HepG2 (cell line): ENCODE results near the gene BCAS3. TPM values are rescaled to one million over a fixed set of nuclear protein-coding genes. Genes with fewer than 3 reads are reported as not detected.
A peak's percentile ranks its signal among the peaks of the same experiment; 100 is the strongest.

ENCODE experiments used
- ATAC-seq: fragments of 200-7000 bp; cut with Tn5 transposase; 3 replicates; pipeline ENCODE4 v1.9.1; 2020; ENCODE audit warnings: mild to moderate bottlenecking, moderate library complexity
- BruUV-seq: library from RNA; stranded (reverse); fragments of 400-500 nt; replicated peaks from 2 replicates; lab custom pipeline; 2021; lab: Mats Ljungman, UMichigan
- CTCF ChIA-PET: fragments of 300-600 bp; formaldehyde crosslinking; extraction: SDS; loops from one replicate; lab custom pipeline; 2021; ENCODE audit warnings: low total read pairs, inconsistent platforms, low intra/inter-chr PET ratio; lab: Yijun Ruan, JAX
- POLR2A ChIA-PET: fragments of 350-600 bp; sonication (Branson Sonifier 250); formaldehyde crosslinking; loops from one replicate; lab custom pipeline; 2020; ENCODE audit warnings: antibody characterized with exemption, inconsistent platforms; lab: Yijun Ruan, JAX
- DNase-seq: peaks from one replicate; pipeline ENCODE4 v3.0.0-alpha.2; 2015; ENCODE audit warnings: low spot score
- FAIRE-seq: peaks from 3 replicates; lab custom pipeline; 2011; peaks lifted over from hg19 to GRCh38; lab: Jason Lieb, UNC
- H2AFZ ChIP-seq: one replicate; pipeline ENCODE4 v1.6.1; 2011; ENCODE audit warnings: low read length, inconsistent platforms
- H3K27ac ChIP-seq: fragments of 300-600 bp; 3 replicates; pipeline ENCODE4 v1.8.0; 2011; ENCODE audit warnings: mixed run types, mild to moderate bottlenecking, mixed read lengths, low read length, inconsistent platforms; ENCODE audit not compliant: insufficient read depth; ENCODE audit errors: extremely low read length
- H3K27me3 ChIP-seq, 2 experiments: fragments of 200-600 bp in 1 of 2; 2 replicates in 1 of 2; 3 replicates in 1 of 2; pipeline versions ENCODE4 v1.6.0 to v1.8.0; 2011; ENCODE audit warnings: low read length in 2 of 2, mild to moderate bottlenecking in 2 of 2, moderate library complexity in 2 of 2, inconsistent platforms in 1 of 2; ENCODE audit not compliant: insufficient read depth in 2 of 2, control insufficient read depth in 1 of 2
- H3K36me3 ChIP-seq, 2 experiments: fragments of 200-600 bp in 1 of 2; replicated peaks in 1 of 2; 2 replicates in 1 of 2; 3 replicates in 1 of 2; pipeline versions ENCODE4 v1.5.1 to v1.8.0; 2011; ENCODE audit warnings: low read length in 2 of 2, inconsistent platforms in 1 of 2; ENCODE audit not compliant: insufficient read depth in 2 of 2, control insufficient read depth in 1 of 2
- H3K4me1 ChIP-seq: 2 replicates; pipeline ENCODE4 v1.5.1; 2012; ENCODE audit warnings: low read length, inconsistent platforms; ENCODE audit not compliant: insufficient read depth
- H3K4me2 ChIP-seq: 2 replicates; pipeline ENCODE4 v1.6.0; 2011; ENCODE audit warnings: low read depth, low read length, inconsistent platforms
- H3K4me3 ChIP-seq, 3 experiments: fragments of 200-600 bp in 1 of 3; sonication (generic), shearing (Covaris generic) in 1 of 3; replicated peaks in 1 of 3; 2 replicates each; pipeline ENCODE4 v1.5.1; 2011 to 2016; ENCODE audit warnings: low read length in 3 of 3, inconsistent platforms in 2 of 3, low read depth in 2 of 3, mild to moderate bottlenecking in 2 of 3, control low read depth in 1 of 3, mixed read lengths in 1 of 3; ENCODE audit not compliant: insufficient read depth in 1 of 3
- H3K79me2 ChIP-seq: one replicate; pipeline ENCODE4 v1.6.1; 2011; ENCODE audit warnings: low read length, inconsistent platforms; ENCODE audit not compliant: insufficient read depth
- H3K9ac ChIP-seq: 2 replicates; pipeline ENCODE4 v1.6.0; 2011; ENCODE audit warnings: mild to moderate bottlenecking, low read depth, low read length, inconsistent platforms; ENCODE audit not compliant: insufficient read depth
- H3K9me3 ChIP-seq: 2 replicates; pipeline ENCODE4 v1.5.1; 2012; ENCODE audit warnings: mild to moderate bottlenecking, low read length
- H4K20me1 ChIP-seq: 2 replicates; pipeline ENCODE4 v1.6.0; 2011; ENCODE audit warnings: inconsistent platforms, mild to moderate bottlenecking, low read length, moderate library complexity; ENCODE audit not compliant: insufficient read depth
- ASH2L ChIP-seq: fragments of 300-600, 200-600 bp; sonication (generic); IDR thresholded peaks from 2 replicates; pipeline ENCODE4 v1.7.0; 2017; ENCODE audit warnings: low read depth, mild to moderate bottlenecking, moderate library complexity, mixed read lengths, low read length; ENCODE audit not compliant: insufficient read length
- BCL6 ChIP-seq: IDR thresholded peaks from 2 replicates; pipeline ENCODE4 v1.6.1; 2016; ENCODE audit warnings: missing genetic modification reagents, missing compliant biosample characterization
- CC2D1A ChIP-seq: sonication (generic); formaldehyde crosslinking; IDR thresholded peaks from 2 replicates; pipeline ENCODE4 v1.8.1; 2023; ENCODE audit warnings: mild to moderate bottlenecking, missing genetic modification reagents
- CTCF ChIP-seq: sonication (generic); formaldehyde crosslinking; IDR thresholded peaks from 2 replicates; pipeline ENCODE4 v1.5.0; 2020; ENCODE audit warnings: mild to moderate bottlenecking, missing genetic modification reagents, moderate library complexity
- EEA1 ChIP-seq: sonication (generic); formaldehyde crosslinking; IDR thresholded peaks from 2 replicates; pipeline ENCODE4 v1.5.1; 2020; ENCODE audit warnings: mild to moderate bottlenecking, missing genetic modification reagents, borderline replicate concordance
- FOXK1 ChIP-seq: sonication (generic); formaldehyde crosslinking; IDR thresholded peaks from 2 replicates; pipeline ENCODE4 v1.4.0; 2020; ENCODE audit warnings: low read depth, missing genetic modification reagents, borderline replicate concordance
- GATAD2A ChIP-seq: IDR thresholded peaks from 2 replicates; pipeline ENCODE4 v1.6.1; 2016
- KDM5B ChIP-seq: sonication (generic); formaldehyde crosslinking; IDR thresholded peaks from 2 replicates; pipeline ENCODE4 v1.4.0; 2020; ENCODE audit warnings: missing genetic modification reagents, mild to moderate bottlenecking, borderline replicate concordance
- KLF6 ChIP-seq: IDR thresholded peaks from 2 replicates; pipeline ENCODE4 v1.8.0; 2016; ENCODE audit warnings: missing biosample characterization, missing genetic modification reagents
- LCORL ChIP-seq, 2 experiments: fragments of 450-650 bp in 1 of 2; sonication (generic) in 1 of 2; formaldehyde crosslinking in 1 of 2; IDR thresholded peaks; 2 replicates each; pipeline versions ENCODE4 v1.5.0 to v1.6.1; 2017 to 2020; ENCODE audit warnings: antibody characterized with exemption in 1 of 2, missing genetic modification reagents in 1 of 2
- MLX ChIP-seq: IDR thresholded peaks from 2 replicates; pipeline ENCODE4 v1.6.1; 2016
- MTF1 ChIP-seq: sonication (generic); formaldehyde crosslinking; IDR thresholded peaks from 2 replicates; pipeline ENCODE4 v1.5.0; 2020; ENCODE audit warnings: missing genetic modification reagents
- POLR2AphosphoS2 ChIP-seq: IDR thresholded peaks from 2 replicates; pipeline ENCODE4 v1.6.1; 2011; ENCODE audit warnings: low read depth, low read length, improper control_type of control experiment
- REL ChIP-seq: sonication (generic); formaldehyde crosslinking; conservative IDR thresholded peaks from 2 replicates; pipeline ENCODE4 v1.8.0; 2022; ENCODE audit warnings: mild to moderate bottlenecking, missing genetic modification reagents, moderate library complexity
- SMC3 ChIP-seq: IDR thresholded peaks from 2 replicates; pipeline ENCODE4 v1.6.1; 2011; ENCODE audit warnings: low read length, improper control_type of control experiment
- XRCC5 ChIP-seq: fragments of 200-400 bp; formaldehyde crosslinking; optimal IDR thresholded peaks from 2 replicates; pipeline ENCODE3; 2017; ENCODE audit warnings: mild to moderate bottlenecking, low read length
- ZFX ChIP-seq: sonication (generic); formaldehyde crosslinking; IDR thresholded peaks from 2 replicates; pipeline ENCODE4 v1.4.0; 2020; ENCODE audit warnings: mild to moderate bottlenecking, low read depth, missing genetic modification reagents, moderate library complexity
- ZKSCAN1 ChIP-seq: fragments of 150-350 bp; IDR thresholded peaks from 2 replicates; pipeline ENCODE4 v1.6.1; 2014; ENCODE audit warnings: low read length
- ZNF24 ChIP-seq: fragments of 450-650 bp; IDR thresholded peaks from 2 replicates; pipeline ENCODE4 v1.6.1; 2017; ENCODE audit warnings: antibody characterized with exemption, mild to moderate bottlenecking
- ZNF329 ChIP-seq: sonication (generic); formaldehyde crosslinking; IDR thresholded peaks from 2 replicates; pipeline ENCODE4 v1.9.0; 2021; ENCODE audit warnings: low read depth, mild to moderate bottlenecking, missing genetic modification reagents
- ZNF576 ChIP-seq: sonication (generic); formaldehyde crosslinking; IDR thresholded peaks from 2 replicates; pipeline ENCODE4 v1.4.0; 2020; ENCODE audit warnings: mild to moderate bottlenecking, missing genetic modification reagents
- WGBS: methylation state at CpG from one replicate; pipeline ENCODE4 v1.1.6; 2017; ENCODE audit warnings: low lambda C conversion rate; 5-methylcytosine and 5-hydroxymethylcytosine counted together
- in situ Hi-C: cut with HindIII; loops from 2 replicates; pipeline ENCODE4 v1.10.0; 2017; ENCODE audit warnings: low pct_unique_long_range_greater_than_20kb; ENCODE audit not compliant: extremely low pct_ligation_motif_present
- intact Hi-C: fragments of 100-400 bp; cut with micrococcal nuclease; formaldehyde crosslinking; loops from one replicate; pipeline ENCODE4 v1.10.0; 2022; ENCODE audit not compliant: unreplicated experiment
- polyA plus RNA-seq, 8 experiments: library from polyadenylated mRNA; depleted of rRNA in 3 of 8; stranded (reverse) in 7 of 8; unstranded in 1 of 8; fragments of >200 nt; fragmentation: Illumina TruSeq in 4 of 8; extraction: Trizol in 4 of 8; gene quantifications; 2 replicates each; pipeline versions ENCODE4 v1.2.1 to v1.2.3, GENCODE V29; 2011 to 2016; ENCODE audit warnings: low read depth in 4 of 8, missing spikeins in 1 of 8, mixed read lengths in 1 of 8; ENCODE audit not compliant: insufficient read depth in 1 of 8
- total RNA-seq, 5 experiments: library from RNA; depleted of rRNA; stranded (reverse); fragments of >200 nt; fragmentation: Illumina TruSeq; extraction: Trizol; gene quantifications; 2 replicates each; pipeline ENCODE4 v1.2.3, GENCODE V29; 2016; ENCODE audit warnings: low read depth in 1 of 5
- TF ChIP-seq, protein P1 (sequence below): IDR thresholded peaks from 2 replicates; pipeline ENCODE4 v1.6.1; 2018; ENCODE audit warnings: missing genetic modification reagents, mild to moderate bottlenecking, missing compliant biosample characterization

Gene BCAS3
- total and polyA plus RNA-seq, 2 of the 13 experiments (the other 11 are each of a cell fraction or from before 2014, with no cell fraction given), result 10.7 to 11.2 TPM

DNA sequence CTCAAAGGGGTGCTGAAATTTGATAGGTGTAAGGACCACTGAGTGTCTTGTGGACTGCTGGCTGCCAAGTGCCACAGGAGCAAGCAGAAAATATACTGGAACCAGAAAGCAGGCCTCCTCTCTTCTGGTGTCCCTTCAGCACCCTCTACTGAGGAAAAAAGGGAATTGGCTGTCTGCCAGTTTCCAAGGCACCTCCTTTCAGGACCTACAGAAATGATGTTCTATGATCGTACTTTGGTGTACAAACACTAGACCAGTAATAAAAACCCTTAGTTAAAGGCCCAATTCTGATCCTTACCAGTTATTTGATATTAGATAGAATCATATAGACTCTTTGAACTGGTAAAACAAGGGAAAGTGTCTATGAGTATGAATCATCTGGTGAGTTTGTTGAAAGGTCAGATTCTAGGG, 35.8 kb upstream of the BCAS3 start:
- WGBS, result 54% methylated on average over 1 of the region's 1 CpG
- H3K9me3 ChIP-seq, result no peaks in the 10 kb centered on the region
- H3K4me2 ChIP-seq, result no peak overlapping the region
- FAIRE-seq, result peak; percentile 46
- peaks cover 18% of the 10 kb centered on the region for H4K20me1 ChIP-seq
- no peaks in the 10 kb centered on the region for H3K27me3 ChIP-seq
- ATAC-seq, result peak; percentile 87
- CTCF ChIA-PET, result interaction anchor here (1.6 kb wide), 1 partner anchor 220 kb away, joined by 3 read pairs; no protein-coding TSS in a partner anchor
- POLR2A ChIA-PET, result interaction anchor here (1.3 kb wide), 1 partner anchor 42 kb away, joined by 3 read pairs; the partner anchor contains the start of gene PPM1D
- no peak overlapping the region for H3K4me3 ChIP-seq
- in situ Hi-C loops (no loop called here), intact Hi-C loops (no loop called here)
- no TSS peak for BruUV-seq
- peak; percentile 87 for DNase-seq
- peaks cover 9 to 20% of the 10 kb centered on the region in 2 experiments; a peak in 4 of 5 replicates for H3K36me3 ChIP-seq
- peaks cover 17% of the 10 kb centered on the region for H3K4me1 ChIP-seq
- H3K79me2 ChIP-seq, result peaks cover 35% of the 10 kb centered on the region
- no peak overlapping the region for H3K27ac ChIP-seq
- no peak overlapping the region for H2AFZ ChIP-seq
- no peak overlapping the region for H3K9ac ChIP-seq
- no peak for TF ChIP-seq MTF1 (CRISPR knock-in tag)
- TF ChIP-seq ZNF24, result no peak
- no peak for TF ChIP-seq FOXK1 (CRISPR knock-in tag)
- peak; percentile 63 for TF ChIP-seq XRCC5
- TF ChIP-seq KDM5B, result no peak
- TF ChIP-seq, protein P1, sequence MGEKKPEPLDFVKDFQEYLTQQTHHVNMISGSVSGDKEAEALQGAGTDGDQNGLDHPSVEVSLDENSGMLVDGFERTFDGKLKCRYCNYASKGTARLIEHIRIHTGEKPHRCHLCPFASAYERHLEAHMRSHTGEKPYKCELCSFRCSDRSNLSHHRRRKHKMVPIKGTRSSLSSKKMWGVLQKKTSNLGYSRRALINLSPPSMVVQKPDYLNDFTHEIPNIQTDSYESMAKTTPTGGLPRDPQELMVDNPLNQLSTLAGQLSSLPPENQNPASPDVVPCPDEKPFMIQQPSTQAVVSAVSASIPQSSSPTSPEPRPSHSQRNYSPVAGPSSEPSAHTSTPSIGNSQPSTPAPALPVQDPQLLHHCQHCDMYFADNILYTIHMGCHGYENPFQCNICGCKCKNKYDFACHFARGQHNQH, result no peak
- TF ChIP-seq KLF6, result no peak
- TF ChIP-seq CC2D1A (CRISPR knock-in tag), result 0 out of 2 replicates have a peak, but pooled peaks have one; percentile 35
- no peak for TF ChIP-seq ZKSCAN1
- TF ChIP-seq ASH2L, result peak; percentile 36
- TF ChIP-seq ZFX (CRISPR knock-in tag), result 0 out of 2 replicates have a peak, but pooled peaks have one; percentile 30
- no peak for TF ChIP-seq EEA1
- peak; percentile 61 for TF ChIP-seq SMC3
- no peak for TF ChIP-seq POLR2AphosphoS2
- TF ChIP-seq REL, result no peak
- TF ChIP-seq BCL6 (CRISPR knock-in tag), result 0 out of 2 replicates have a peak, but pooled peaks have one; percentile 25
- TF ChIP-seq ZNF329 (CRISPR knock-in tag), result no peak
- TF ChIP-seq MLX (CRISPR knock-in tag), result no peak
- peak; percentile 81 for TF ChIP-seq CTCF (CRISPR knock-in tag)
- peak; percentile 82 for TF ChIP-seq LCORL (IDR thresholded peaks at IDR 0.05)
- no peak for TF ChIP-seq LCORL (CRISPR knock-in tag; IDR thresholded peaks at IDR 0.05)
- no peak for TF ChIP-seq ZNF576 (CRISPR knock-in tag)
- peak; percentile 15; the same call in 1 of the 2 replicates for TF ChIP-seq GATAD2A (CRISPR knock-in tag)
